GM12874 (cell line): ENCODE measurements around the gene GRN.

ENCODE experiments used
- CTCF ChIP-seq: IDR thresholded peaks from 2 replicates; pipeline ENCODE4 v1.5.1; 2011; ENCODE audit warnings: low read depth, mild to moderate bottlenecking, control low read depth, low read length, moderate library complexity; ENCODE audit not compliant: insufficient read depth

Gene GRN

GRCh38 chr17:44400226-44400847 is 55.2 kb downstream of the GRN start:
- TF ChIP-seq CTCF: peak; percentile 39; the same call in 1 of the 2 replicates
